Measurements from ENCODE around the gene C1orf167. TPM values are rescaled to one million over a fixed set of nuclear protein-coding genes. Genes with fewer than 3 reads are reported as not detected.

Gene C1orf167
- total and polyA plus RNA-seq, 10 of the 15 experiments (the other 5 are each of a cell fraction or from before 2014, with no cell fraction given), result 0.17 to 0.31 TPM; not detected in 8

DNA sequence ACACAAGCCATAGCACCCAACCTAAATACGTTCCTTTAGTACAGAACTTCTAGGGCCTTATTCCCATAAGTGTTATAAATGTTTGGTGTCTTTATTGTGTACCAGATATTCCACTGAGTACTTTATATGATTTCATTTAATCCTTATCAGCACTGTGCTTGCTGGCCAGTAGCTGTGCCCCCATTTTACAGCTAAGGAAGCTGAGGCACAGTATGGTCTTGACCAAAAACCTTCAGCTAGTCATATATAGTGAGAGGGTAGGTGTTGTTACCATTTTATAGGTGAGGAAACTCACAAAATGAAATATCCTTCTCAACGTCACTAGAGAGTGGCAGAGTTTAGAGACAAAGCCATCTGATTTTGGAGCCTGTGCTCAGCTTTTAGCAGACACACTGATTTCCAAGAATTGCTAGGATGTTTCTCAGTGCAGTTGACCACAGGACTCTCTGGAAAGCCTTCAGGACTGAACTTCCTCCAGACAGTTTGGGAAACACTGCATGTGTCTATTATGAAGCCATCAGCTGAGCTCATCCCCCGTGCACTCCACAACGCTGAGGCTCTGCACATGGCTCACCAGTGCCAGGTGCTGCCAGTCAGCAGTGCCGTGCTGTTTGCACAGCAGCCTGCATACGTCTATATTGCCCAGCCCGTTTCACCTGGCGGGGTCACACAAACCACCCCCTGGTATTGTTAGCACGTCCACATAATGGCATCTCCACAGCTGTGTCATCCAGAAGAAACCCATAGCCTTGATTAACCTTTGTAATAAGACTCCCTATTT, 70.1 kb downstream of the C1orf167 start:
- H3K4me1 ChIP-seq (ENCODE audit: control insufficient read depth, insufficient read depth, low read length), result no peaks in the 10 kb centered on the region
- H3K36me3 ChIP-seq (ENCODE audit: control insufficient read depth in 2 of 2, insufficient read depth in 2 of 2, low read length in 1 of 2), result peaks cover 29 to 35% of the 10 kb centered on the region in 2 experiments
- no peaks in the 10 kb centered on the region for H3K27me3 ChIP-seq (replicated peaks in 1 of 2; ENCODE audit: control insufficient read depth in 2 of 2, insufficient read depth in 2 of 2, low read length in 1 of 2)
- no peak overlapping the region for H3K4me2 ChIP-seq (ENCODE audit: control insufficient read depth, insufficient read depth)
- SMC1A ChIA-PET (ENCODE audit: uncharacterized antibody, unreplicated experiment), result no interaction called here
- RAD21 ChIA-PET (ENCODE audit: unreplicated experiment), result no interaction called here
- no peak overlapping the region for H2AFZ ChIP-seq (ENCODE audit: control insufficient read depth, low read depth, low read length)
- CTCF ChIA-PET, result interaction anchor here (0.8 to 1.3 kb wide), 2 partner anchors 60 to 178 kb away, joined by 3 to 4 read pairs; no protein-coding TSS in a partner anchor
- TF ChIP-seq BCL3 (IDR thresholded peaks at IDR 0.05; ENCODE audit: borderline replicate concordance, insufficient read depth, low read depth, low read length, poor library complexity, severe bottlenecking) (no peak), SPI1 (IDR thresholded peaks at IDR 0.05; ENCODE audit: borderline replicate concordance, insufficient read depth, low read depth, low read length) (no peak), CREB1 (IDR thresholded peaks at IDR 0.05; ENCODE audit: low read depth) (no peak), POLR2A (IDR thresholded peaks at IDR 0.05; ENCODE audit: low read depth, low read length) (0 out of 2 replicates have a peak, but pooled peaks have one; percentile 23)
- no peaks in the 10 kb centered on the region for H4K20me1 ChIP-seq (ENCODE audit: control insufficient read depth, insufficient read depth)
- no TSS peak for BruUV-seq (replicated peaks)
- H3K9ac ChIP-seq (ENCODE audit: control insufficient read depth, insufficient read depth, low read length), result no peak overlapping the region
- no peaks in the 10 kb centered on the region for H3K9me3 ChIP-seq (replicated peaks; ENCODE audit: control insufficient read depth, insufficient read depth, low read length)
- no peak for DNase-seq (ENCODE audit: low read depth, low spot score)
- POLR2A ChIA-PET, result no interaction called here
- no peaks in the 10 kb centered on the region for H3K79me2 ChIP-seq (ENCODE audit: control insufficient read depth, insufficient read depth, low read length)
- intact Hi-C loops (cut with micrococcal nuclease; ENCODE audit: unreplicated experiment) (no loop called here), in situ Hi-C loops (cut with MboI) (no loop called here)
- ATAC-seq, result no peak
- H3K4me3 ChIP-seq, result no peak overlapping the region
- FAIRE-seq, result no peak
- no peak overlapping the region for H3K27ac ChIP-seq (ENCODE audit: control insufficient read depth, insufficient read depth)
- WGBS (ENCODE audit: insufficient coverage, insufficient replicate concordance, low lambda C conversion rate, missing lambda C conversion rate), result 86% methylated on average over 9 of the region's 9 CpGs

GRCh38 chr1:11833497-11833896, 71.5 kb downstream of the C1orf167 start:
- ChIA-PET SMC1A (ENCODE audit: uncharacterized antibody, unreplicated experiment) (no interaction called here), CTCF (interaction anchor here (0.5 kb wide), 1 partner anchor 134 kb away, joined by 3 read pairs; no protein-coding TSS in a partner anchor), POLR2A (no interaction called here), RAD21 (ENCODE audit: unreplicated experiment) (no interaction called here)
- no peaks in the 10 kb centered on the region for H3K79me2 ChIP-seq (ENCODE audit: control insufficient read depth, insufficient read depth, low read length)
- no peak overlapping the region for H3K4me2 ChIP-seq (ENCODE audit: control insufficient read depth, insufficient read depth)
- H3K27me3 ChIP-seq (replicated peaks in 1 of 2; ENCODE audit: control insufficient read depth in 2 of 2, insufficient read depth in 2 of 2, low read length in 1 of 2), result no peaks in the 10 kb centered on the region
- no TSS peak for BruUV-seq (replicated peaks)
- intact Hi-C loops (cut with micrococcal nuclease; ENCODE audit: unreplicated experiment) (no loop called here), in situ Hi-C loops (cut with MboI) (no loop called here)
- H3K4me1 ChIP-seq (ENCODE audit: control insufficient read depth, insufficient read depth, low read length), result no peaks in the 10 kb centered on the region
- H3K4me3 ChIP-seq, result no peak overlapping the region
- DNase-seq (ENCODE audit: low read depth, low spot score), result no peak
- no peaks in the 10 kb centered on the region for H3K9me3 ChIP-seq (replicated peaks; ENCODE audit: control insufficient read depth, insufficient read depth, low read length)
- peaks cover 34 to 42% of the 10 kb centered on the region in 2 experiments for H3K36me3 ChIP-seq (ENCODE audit: control insufficient read depth in 2 of 2, insufficient read depth in 2 of 2, low read length in 1 of 2)
- FAIRE-seq, result no peak
- H3K9ac ChIP-seq (ENCODE audit: control insufficient read depth, insufficient read depth, low read length), result no peak overlapping the region
- H2AFZ ChIP-seq (ENCODE audit: control insufficient read depth, low read depth, low read length), result no peak overlapping the region
- no peak overlapping the region for H3K27ac ChIP-seq (ENCODE audit: control insufficient read depth, insufficient read depth)
- H4K20me1 ChIP-seq (ENCODE audit: control insufficient read depth, insufficient read depth), result no peaks in the 10 kb centered on the region
- WGBS (ENCODE audit: insufficient coverage, insufficient replicate concordance, low lambda C conversion rate, missing lambda C conversion rate), result 83% methylated on average over 8 of the region's 8 CpGs
- no peak for ATAC-seq
- TF ChIP-seq FOS (IDR thresholded peaks at IDR 0.05; ENCODE audit: borderline replicate concordance, extremely low read depth, insufficient read length) (no peak), USF2 (IDR thresholded peaks at IDR 0.05; ENCODE audit: borderline replicate concordance, low read depth, low read length) (no peak), SIN3A (IDR thresholded peaks at IDR 0.05; ENCODE audit: low read depth, low read length) (no peak), MYB (IDR thresholded peaks at IDR 0.05; ENCODE audit: borderline replicate concordance, low read depth, low read length) (no peak), SPI1 (IDR thresholded peaks at IDR 0.05; ENCODE audit: borderline replicate concordance, insufficient read depth, low read depth, low read length) (no peak), KAT2A (conservative IDR thresholded peaks at IDR 0.05; ENCODE audit: control insufficient read depth, low read depth, low read length) (no peak), CREB1 (IDR thresholded peaks at IDR 0.05; ENCODE audit: low read depth) (no peak), ATF3 (IDR thresholded peaks at IDR 0.05; ENCODE audit: borderline replicate concordance, extremely low read depth, low read depth, low read length) (no peak), SUPT20H (IDR thresholded peaks at IDR 0.05; ENCODE audit: borderline replicate concordance, control insufficient read depth, low read depth, low read length) (no peak)
